Hematopoietic multipotent progenitor cell (in vitro differentiated cells): Measurements from ENCODE around the gene PDLIM4. TPM values are rescaled to one million over a fixed set of nuclear protein-coding genes. Genes with fewer than 3 reads are reported as not detected.

Experiments used
- DNase-seq, 3 donors: peaks; one replicate each; pipeline ENCODE4 v3.0.0-alpha.2; 2011 to 2015; ENCODE audit warnings: low read depth in 2 of 3, low spot score in 2 of 3
- total RNA-seq: library from RNA; depleted of rRNA; stranded (reverse); fragments of >200 nt; gene quantifications from one replicate; pipeline ENCODE4 v1.2.3, GENCODE V29; 2012

Gene PDLIM4, protein sequence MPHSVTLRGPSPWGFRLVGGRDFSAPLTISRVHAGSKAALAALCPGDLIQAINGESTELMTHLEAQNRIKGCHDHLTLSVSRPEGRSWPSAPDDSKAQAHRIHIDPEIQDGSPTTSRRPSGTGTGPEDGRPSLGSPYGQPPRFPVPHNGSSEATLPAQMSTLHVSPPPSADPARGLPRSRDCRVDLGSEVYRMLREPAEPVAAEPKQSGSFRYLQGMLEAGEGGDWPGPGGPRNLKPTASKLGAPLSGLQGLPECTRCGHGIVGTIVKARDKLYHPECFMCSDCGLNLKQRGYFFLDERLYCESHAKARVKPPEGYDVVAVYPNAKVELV
- 1.6 TPM for total RNA-seq

DNA sequence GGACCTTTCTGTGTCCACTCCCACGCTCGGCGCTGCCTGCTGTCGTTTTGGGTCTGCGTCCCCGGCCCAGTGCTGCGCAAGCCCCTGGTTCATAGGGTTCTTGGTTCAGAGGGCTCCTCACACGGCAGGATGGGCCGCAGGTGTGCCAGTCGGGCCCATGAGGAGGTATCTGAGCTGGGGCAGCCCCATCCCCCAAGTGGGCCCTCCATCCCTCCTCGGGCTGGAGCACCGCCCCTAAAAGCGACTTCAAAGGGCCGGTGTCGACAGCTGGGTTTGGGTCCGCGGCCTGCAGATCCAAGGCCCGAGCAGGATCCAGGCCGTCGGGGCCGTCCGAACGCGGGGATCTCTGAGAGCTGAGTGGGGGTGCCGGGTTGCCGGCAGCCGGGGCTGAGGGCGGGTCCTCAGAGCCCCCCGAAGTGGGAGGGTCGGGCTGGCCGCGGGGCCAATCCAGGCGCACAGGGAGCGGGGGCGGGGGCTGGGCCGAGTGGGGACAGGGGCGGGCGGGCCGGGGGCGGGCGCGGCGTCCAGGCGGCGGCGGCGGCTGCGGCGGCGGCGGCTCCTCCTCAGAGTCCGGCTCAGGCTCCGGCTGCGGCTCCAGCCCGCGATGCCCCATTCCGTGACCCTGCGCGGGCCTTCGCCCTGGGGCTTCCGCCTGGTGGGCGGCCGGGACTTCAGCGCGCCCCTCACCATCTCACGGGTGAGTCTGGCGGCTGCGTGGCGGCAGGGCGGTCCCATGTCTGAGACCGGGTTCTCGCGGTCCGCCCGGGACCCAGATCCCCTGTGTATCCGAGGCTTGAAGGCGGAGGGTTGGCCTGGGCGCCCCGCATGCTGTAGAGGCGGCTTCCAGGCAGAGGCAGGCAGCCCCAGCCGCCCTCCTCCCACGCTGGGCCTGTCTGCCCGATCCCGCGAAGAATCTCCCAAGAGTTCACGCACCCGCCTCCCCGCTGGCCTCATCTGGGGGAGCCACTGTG lies at the start of gene PDLIM4:
Gene PDLIM4, plus strand, starts transcription at position 566 of the 971 bp plus-strand sequence. Its CDS starts 39 bp downstream, at position 605.
- no peak for DNase-seq

DNA sequence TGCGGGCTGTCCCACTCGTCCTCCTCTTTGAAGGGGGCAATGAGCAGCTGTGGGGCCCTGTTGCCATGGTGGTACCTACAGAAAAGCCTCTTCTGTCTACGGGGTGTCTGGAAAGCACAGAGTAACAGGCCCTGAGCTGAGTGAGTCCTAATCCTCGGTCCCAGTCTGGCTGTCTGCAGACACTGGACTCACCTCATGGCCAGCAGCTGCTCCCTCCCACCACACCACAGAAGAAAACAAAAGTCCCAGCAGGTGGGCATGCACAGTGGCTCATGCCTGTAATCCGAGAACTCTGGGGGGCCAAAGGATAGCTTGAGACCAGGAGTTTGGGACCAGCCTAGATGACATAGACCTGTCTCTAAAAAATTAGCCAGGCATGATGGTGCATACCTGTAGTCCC lies 49.7 kb upstream of the PDLIM4 start:
- no peak for DNase-seq

DNA sequence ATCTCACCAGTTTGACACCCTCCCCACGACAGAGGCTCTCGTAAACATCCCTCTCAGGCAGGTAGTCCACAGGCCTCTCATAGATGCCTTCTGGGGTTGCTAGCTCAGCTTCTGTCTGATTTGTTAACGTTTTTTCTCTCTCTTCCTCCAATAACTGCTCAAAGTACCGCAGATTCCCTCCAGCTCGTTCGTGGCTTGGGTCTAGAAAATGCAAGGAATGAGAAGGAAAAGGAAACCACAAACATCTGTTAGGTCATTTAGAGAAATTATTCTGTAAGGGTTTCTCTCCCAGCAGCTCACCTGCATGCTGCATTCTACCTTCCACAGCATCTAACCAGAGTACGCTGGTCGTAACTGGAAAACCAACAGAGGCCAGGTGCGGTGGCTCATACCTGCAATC lies 48.4 kb upstream of the PDLIM4 start:
- peak in 1 of 3 donors; percentile 39 for DNase-seq

DNA sequence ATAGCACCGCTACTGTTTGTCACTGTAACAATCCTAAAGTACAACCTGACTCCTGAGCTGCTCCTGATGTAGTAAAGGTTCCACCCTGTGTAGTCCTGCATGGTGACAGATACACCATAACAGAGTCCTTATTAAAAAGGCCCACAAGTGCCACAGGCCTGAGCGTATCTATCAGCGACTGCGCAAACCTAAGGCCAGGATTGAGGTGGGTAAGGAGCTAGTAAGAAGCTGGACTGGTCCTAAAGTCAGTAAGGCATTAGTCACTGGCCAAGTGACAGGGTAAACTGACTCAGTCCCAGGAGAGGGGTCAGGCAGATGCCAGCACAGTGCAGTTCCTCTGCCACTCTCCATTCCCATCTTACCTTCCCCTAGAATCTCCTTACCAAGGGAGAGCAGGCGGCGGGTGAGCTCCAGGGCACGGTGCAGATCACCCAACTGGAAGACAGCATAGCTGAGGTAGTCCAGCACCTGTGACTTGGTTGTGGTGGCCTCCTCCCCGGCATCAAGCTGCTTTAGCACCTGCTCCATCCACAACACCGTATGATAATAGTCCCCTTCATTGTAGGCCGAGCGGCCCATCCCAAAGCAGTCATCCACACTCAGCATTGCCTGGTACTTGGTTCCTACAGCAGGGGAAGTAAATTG lies 47.5 kb upstream of the PDLIM4 start:
- DNase-seq: no peak

DNA sequence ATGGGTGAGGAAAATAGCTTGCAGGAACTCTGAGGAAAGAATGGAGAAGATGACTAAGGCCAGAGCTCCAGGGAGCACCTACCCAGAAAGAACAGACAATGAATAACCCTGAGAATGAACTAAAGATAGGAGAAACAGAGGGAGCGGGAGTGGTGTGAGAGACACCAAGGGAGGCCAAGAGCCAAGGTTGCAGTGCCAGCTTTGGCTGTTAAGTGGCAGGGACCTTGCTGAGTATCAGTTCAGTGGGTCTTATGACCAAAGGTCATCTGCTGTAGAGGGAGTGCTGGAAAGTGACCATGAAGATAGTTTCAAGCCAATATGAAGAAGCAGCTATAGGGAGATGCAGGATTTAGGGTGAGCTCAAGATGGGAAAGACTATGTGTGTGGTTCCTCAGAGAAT lies 46.6 kb upstream of the PDLIM4 start:
- DNase-seq: no peak

DNA sequence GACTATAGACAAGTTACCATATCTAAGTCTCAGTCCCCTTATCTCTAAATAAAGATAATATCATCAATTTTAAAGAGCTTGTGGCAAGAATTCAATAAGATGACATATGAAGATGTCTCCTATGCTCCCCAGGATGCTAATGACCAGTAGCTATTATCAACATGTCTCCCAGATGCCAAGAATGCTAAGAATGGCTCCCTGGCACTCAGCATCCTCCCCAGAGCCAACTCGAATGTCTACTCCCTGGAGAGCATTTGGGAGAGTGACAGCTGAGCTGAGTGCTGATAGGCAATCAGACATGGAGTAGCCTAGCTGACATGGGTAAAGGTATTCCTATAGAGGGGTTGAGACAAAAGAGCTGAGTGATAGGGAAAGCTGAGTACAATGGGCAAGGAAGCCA lies 45.7 kb upstream of the PDLIM4 start:
- DNase-seq: no peak

DNA sequence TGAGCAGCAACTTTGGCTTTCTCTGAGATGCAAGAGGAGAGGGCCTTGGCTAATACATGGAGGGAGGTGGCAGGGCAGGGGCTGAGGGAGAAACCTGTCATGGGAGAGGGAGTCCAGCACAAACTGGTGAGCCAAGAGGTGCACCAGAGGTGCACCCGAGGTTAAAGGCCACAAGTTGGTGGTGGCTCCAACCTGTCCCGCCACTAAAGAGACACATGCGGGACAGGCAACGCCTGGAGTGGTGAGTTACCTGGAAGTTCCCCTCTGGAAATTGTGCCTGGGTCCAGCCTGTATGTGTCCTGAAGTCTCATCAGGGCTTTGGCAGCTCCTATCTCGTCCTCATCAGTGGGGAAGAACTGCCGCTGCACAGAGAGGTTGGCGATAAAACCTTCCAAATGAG lies 43.8 kb upstream of the PDLIM4 start:
- no peak for DNase-seq

DNA sequence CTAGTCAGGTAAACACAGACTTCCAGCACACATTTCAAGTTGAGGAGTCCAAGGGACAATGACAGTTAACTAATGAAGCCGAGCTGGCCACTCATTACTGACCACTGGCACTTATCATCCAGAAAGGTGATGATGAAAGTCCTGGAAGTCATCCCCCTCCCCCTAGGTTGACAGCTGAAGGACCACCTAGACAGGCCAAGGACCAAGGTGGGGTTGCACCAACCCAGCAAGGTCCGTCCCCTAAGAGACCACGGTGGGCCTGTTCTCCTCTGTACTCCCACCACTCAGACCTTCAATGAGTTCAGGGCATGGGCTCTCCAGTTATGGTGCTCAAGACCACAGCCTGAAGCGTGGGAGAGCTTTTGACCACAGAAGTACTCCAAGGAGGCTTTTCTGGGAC lies 43.0 kb upstream of the PDLIM4 start:
- no peak for DNase-seq

DNA sequence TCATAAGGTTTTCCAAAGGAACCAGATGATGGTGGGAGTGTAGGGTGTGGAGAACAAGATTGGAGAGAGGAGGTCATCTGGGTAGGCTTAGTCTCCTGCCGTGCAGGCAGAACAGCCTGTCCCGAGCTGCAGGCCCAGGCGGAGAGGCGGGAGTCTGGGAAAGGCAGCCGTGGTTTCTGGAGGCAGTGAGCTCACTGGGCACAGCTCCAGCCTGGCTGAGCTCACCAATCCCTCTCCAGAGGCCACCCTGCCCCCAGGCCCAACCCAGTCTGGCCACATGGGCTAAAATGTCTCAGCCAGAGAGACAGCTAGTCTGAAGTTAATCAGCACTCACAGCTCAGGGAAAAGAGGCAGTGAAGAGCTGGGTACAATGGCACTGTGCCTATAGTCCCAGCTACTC lies 42.2 kb upstream of the PDLIM4 start:
- no peak for DNase-seq

DNA sequence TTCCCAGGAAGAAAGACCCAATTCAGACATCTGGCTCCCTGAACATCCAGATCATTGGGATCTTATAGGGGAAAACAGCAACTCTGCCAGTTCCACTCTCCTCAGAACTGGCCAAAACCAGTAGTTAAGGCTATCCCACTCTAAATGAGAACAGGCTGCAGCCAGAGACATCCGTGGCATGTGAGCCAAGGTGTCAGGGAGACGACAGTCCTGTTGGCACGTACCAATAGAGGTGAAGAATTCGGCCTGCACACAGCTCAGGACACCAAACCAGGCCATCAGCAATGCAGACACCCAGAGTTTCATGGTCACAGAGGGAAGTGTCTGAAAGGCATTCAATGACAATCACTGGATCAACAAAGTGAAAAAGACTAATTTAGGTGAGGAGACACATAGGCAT lies 39.2 kb upstream of the PDLIM4 start:
- DNase-seq: no peak

DNA sequence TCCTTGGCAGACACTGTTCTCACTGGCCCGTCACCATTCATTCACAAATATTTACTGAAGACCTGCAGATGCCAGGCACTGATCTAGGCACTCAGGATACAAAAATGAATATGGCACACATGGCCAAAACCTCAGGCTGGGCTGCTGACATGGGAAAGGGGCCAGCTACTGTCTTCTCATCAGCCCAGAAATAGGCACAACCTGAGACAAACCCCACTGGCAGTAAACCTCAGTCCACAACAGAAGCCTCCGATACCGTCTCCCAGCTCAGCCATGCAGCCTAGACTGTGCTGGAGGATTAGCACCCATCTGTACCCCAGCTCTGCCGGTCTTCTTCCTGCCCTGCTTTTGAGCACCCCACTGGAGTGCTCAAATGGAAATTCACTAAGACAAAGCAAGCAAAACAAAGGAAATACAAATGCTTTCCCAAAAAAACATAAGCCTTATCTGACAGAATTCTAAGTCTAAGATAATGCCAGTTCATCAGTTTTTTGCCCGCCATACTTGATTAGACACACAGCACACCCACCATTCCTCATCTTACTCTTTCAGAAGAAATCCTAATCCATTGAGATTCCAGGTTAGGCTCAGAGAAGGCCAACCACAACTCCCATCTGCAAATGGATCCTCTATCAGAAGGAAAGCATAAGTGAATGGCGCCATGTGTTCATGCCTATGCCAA lies 38.1 kb upstream of the PDLIM4 start:
- no peak for DNase-seq

DNA sequence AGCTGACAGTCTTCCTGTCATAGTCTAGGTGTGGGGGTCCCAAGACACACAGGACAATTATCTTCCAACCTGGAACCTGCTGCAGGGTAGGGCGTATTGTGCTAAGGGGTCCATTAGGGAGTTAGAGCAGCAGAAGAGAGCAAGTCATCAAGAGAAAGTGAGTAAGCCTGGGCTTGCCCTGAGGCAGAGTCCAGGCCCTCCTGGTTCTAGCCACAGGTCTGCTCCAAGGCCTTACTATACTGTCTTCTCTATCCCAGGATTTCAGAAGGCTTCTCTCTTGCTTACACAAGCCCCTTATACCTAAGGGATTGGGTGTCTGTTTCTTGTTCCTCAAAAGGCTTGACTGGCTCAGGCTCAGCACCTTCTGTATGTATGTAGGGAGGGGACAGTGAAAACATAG lies 37.5 kb upstream of the PDLIM4 start:
- no peak for DNase-seq

DNA sequence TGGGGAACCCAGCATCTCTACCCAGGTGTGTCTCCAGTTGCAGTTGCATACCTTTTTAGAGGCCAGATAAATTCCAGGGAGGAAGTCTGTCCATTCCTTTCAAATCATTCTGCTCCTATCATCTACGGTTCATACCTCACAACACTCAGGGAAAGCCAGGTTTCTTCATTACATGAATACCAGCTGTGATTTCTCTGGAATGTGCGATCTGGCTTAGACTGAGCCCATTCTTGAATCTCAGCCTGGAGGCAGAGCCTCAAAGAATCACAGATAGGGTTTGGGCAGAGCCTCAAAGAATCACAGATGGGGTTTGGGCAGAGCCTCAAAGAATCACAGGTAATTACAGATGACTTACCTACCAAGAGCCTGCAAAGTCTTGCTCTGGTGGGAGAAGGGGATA lies 37.0 kb upstream of the PDLIM4 start:
- DNase-seq: no peak

DNA sequence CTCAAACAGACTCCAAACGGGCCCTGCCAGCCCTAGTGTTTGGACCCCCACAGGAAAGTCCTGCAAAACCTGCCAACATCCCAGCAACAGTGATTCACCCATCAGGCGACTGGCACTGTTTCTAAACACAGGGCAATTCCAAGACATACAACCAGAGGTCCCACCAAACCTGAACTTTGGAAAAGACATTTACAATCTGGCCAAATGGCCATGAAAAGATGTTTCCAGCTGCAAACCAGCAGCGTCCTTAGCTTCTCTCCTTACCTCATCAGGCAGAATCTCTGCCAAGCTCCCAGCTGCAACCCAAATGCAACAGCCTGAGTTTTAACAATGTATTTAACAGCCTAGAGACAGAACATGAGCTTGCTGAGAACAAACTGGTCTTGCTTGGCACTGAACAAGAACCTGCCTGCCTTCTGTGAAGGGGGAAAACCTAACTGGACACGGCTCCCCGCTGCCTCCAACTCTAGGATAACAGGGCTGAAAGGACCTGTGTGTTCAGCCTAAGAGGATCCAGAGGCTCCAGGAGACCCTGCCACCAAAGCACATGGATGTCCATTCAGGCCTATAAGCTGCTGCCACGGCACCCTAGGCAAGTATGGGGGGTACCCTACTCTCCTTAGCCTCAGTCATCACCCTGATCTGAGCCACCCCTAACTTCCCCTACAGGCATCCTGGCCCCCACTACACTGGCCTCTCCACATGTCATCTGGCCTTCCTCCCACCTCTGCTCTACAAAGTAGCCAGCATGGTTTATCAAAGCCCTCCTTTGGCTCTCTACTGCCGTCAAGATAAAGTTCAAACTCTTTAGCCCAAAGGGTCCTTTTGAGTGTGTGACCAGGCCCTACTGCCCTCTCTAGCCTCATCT lies 35.5 kb upstream of the PDLIM4 start:
- DNase-seq: no peak

DNA sequence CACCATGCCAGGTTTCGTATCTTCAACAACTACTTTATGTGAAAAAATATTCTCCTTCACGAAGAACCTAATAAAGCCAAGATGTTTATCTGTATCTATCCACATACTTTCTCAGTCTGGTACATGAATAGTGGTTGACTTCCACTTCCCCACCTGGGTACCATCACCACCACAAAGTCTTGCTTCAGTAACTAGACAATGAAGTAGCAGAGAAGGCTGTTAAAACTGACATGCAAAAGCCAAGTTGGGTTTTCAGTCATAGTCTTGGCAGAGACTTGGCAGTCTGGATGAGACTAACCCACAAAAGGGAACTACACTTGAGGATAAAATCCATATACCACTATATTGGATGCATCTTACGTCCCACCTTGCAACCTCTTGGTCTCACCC lies 34.9 kb upstream of the PDLIM4 start:
- DNase-seq: no peak

DNA sequence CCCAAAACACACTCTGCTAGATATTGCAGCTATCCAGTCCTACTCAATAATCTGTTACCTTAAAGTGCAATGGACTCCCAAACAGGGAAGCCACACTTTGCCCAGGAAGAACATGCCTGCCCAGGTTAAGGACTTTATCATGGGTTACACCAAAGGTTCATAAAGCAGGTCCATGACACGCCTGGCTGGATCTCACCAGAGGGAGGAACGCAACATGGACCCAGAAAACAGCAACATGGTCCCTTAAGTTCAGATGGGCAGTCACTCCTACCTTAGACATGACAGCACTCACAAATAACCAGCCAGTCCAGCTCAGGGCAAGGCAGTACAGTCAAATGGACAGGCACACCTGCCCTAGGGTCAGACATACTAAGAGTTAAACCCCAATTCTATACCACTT lies 33.6 kb upstream of the PDLIM4 start:
- DNase-seq: no peak

DNA sequence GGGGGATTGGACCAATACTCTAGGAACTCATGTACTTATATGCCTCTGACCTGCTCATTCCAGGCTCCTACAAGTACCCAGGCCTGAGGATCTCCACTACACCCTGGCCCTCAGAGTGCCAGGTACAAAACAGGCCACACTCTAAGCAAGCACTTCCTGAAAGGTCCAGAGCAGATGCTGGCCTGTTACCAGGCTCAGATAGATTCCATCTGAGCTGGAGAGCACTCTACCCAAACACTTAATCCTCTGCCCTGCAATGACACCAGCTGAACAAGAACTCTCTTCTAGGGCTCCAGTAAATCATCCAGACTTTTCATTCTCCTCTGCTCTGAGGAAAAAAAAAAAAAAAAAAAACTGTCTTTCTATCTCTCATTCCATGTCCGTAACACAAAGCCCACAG lies 32.8 kb upstream of the PDLIM4 start:
- no peak for DNase-seq

DNA sequence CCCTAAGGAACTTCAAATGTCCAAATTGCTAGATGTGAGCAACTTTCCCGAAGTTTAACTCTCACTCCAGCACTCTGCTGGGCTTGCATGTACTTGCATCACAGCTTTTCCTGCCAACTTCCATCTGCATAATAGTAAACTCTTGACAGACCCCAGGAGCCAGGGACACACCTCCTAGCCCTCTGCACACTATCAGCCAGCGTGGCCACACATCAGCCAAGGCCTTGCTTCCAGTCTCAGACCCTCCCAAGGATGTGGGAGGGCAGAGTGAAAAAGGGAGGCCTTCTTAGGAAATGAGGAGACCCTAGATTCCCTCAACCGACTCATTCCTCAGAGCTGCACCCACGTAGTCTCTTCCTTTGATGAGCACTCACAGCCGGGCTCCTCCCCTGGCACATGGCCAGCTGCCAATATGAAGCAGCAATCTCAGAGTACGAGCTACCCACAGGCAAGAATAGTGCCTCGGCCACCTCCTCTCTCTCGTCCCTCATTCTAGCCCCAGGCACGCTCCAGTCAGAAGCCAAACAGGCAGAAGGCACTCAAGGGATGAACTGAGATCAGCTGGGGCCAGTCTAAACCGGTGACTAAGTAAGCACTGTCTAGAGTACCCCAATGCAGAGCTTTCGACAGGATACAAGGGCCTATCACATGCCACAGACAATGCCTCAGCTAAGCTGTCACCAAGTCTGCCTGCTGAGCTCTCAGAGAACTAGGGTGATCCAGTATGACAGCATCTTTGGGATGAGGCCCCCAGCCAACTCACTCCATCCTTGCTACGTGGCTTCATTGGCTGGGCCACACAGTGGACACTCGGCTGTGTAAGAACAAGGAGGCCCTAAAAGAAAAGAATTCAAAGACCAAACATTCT lies 32.1 kb upstream of the PDLIM4 start:
- DNase-seq: no peak
